ENCODE data around the gene PLEKHJ1.

The PLEKHJ1 gene

DNA sequence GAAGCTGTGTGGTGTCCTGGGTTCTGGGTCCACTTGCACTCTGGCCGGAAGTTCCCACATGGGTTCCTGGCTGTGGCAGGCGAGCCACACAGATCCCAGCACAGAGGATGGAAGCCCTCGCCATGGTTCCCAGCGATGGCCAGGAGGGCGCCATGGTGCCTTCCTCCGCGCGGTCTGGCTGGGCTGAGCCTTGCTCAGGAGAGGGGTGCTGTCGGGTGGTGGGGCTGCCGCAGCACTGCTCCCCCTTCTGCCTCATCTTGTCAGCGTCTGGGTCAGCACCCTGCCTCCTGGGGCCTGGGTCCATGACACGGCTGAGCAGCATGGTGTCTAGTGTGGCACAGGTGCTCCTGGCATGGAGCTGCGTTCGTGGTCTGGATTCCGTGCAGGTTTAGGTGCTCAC is 38.9 kb downstream of the PLEKHJ1 start:
- DNase-seq (ENCODE audit: low spot score), result no peak

DNA sequence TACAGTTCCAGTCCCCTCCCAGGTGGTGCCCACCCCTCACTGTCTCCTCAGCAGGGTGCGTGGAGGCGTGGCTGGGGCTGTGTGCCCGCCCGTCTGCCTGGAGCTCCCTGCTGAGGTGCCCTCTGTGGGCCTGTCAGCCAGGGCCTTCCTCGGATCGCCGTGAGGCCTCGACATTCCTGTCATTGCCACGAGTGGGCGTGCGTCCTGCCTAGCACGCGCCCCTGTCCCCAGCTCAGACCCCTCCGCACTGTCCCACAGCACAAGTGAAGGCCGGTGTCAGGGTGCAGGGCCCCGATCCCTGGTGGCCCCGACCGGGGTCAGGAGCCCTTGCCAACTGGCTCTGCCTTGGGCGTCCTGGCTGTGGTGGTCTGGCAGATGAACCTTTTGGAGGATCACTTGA is 40.2 kb downstream of the PLEKHJ1 start:
- no peak for DNase-seq (ENCODE audit: low spot score)

DNA sequence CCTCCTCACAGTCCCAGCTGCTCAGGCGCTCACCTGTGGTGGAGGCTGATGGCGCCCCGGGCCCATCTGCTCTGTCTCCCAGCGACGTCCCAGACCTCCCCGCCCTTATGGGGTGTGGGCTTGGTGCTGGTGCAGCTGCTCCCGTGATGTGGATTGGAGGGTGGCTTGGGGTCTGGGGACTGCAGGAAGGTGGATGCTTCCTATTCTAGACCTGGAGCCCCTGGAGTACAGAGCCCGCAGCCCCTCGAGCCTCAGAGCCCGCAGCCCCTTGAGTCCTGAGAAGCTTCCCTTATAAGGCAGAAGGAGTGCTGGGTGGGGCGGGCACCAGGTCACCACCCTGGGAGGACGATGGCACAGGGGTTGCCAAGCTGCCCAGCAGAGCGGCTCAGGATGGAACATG is 40.8 kb downstream of the PLEKHJ1 start:
- no peak for DNase-seq (ENCODE audit: low spot score)

DNA sequence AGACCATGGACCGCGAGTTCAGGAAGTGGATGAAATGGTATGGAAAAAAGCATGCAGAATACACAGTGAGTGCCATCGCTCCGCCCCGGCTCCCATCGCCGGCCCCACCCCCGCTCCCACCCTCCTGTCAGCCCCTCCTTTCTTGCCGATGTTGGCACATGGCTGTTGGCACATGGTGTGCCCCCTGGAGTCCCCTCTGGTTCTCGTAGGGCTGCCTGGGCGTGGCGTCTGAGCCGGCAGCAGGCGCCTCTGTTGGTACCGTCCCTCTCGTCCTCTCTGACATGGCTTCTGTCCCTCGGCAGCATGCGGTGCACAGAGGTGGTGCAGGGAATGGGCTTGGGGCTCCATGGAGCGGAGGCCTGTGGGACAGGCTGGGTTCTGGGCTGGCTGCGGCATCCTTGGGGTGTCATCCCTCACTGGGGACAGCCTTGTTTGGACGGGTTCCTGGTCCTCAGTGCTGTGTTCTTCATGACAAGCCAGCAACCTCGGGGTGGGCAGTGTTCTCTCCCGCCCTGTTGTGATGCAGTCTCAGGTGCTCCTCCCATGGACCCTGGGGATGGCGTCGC is 41.5 kb downstream of the PLEKHJ1 start:
- DNase-seq (ENCODE audit: low spot score), result no peak

DNA sequence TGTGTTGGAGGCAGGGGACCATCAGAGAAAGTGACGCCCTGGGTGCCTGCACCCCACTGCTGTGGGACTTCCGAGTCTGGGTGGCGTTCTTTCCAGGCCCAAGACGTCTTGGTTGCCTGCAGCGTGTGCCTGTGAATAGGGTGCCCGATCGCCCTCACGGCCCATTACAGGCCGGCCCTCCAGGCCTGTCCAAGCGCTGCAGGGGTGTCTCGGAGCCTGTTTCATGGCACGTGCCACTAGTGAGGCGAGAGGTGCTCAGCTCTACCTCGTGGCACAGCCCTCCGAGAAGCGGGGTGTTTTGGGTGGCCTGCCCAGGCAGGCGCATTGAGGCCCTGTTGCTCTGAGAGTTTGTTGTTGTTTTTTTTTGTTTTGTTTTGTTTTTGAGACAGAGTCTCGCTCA is 42.3 kb downstream of the PLEKHJ1 start:
- no peak for DNase-seq (ENCODE audit: low spot score)

DNA sequence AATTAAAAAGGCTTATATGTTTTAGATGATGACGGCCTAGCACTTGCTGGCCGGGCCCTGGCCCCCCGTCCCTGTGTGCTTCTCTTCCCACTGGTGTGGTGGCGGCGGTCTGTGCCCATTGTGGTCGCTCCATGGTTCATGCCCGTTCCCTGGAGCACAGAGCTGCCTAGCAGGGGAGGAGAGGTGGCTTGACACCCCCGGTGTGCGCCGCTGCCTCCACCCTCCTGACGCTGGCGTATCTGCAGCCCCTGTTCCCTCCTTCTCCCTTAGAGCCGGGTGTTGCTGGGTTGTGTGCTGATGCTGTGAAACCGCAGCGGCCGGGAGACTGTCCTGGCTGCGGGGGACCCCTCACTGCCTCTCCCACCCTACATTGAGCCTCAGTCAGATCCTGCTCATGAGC is 43.3 kb downstream of the PLEKHJ1 start:
- DNase-seq (ENCODE audit: low spot score), result no peak

DNA sequence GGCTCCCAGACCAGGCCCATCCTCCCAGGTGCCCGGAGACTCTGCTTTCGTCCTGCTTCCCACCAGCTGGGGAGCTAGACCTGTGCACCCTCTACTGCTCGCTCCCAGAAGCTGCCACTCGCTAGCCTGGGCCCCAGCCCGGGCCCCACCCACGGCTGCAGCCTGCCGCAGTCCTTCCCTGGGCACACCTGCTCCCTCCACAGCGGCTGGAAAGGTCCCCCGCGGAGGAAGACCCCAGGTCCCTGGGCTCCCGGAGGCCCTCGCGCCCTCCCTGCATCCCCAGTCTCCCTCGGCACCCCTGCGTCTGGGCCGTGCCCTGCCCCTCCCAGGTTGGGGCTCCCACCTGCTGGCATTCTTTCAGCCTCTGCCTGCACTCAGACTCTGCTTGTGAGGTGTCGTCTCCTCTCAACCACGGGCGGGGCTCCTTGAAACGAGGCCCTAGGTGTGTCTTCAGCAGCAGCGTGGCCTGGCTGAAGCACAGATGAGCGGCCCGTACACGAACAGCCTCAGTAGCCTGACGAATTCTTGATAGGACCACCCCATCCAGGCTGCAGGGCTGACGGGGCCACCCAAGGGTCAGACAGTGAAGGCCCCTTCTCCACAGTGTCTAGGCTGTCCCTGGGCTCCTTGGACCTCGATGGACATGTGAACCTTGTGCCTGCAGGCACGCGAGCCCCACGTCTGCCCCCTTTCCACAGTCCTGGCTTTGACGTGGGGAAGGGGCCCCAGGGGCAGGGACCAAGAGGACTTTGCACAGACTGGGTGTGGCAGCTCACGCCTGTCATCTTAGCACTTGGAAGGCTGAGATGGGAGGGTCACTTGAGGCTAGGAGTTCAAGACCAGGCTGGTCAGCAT is 44.4 kb downstream of the PLEKHJ1 start:
- no peak for DNase-seq (ENCODE audit: low spot score)

DNA sequence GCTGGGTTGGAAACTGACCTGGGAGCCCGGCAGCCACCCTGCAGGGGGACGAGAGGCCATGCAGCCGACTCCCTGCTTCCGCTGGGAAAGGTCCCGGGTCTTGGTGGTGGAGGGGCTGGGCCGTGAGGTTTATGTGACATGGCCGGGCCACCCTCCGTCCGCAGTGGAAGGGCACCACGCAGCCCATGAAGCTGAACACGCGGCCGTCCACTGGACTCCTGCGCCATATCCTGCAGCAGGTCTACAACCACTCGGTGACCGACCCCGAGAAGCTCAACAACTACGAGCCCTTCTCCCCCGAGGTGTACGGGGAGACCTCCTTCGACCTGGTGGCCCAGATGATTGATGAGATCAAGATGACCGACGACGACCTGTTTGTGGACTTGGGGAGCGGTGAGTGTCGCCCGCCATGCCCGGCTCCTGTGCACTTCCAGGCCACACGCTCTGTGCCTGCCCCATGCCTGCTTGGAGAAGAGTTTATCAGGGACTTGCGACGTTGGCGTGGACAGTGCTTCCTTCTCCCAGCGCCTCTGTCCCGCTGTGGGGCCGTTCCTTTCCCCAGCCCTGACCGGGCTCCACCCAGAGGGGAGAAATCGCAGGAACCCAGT is 45.2 kb downstream of the PLEKHJ1 start:
- no peak for DNase-seq (ENCODE audit: low spot score)

DNA sequence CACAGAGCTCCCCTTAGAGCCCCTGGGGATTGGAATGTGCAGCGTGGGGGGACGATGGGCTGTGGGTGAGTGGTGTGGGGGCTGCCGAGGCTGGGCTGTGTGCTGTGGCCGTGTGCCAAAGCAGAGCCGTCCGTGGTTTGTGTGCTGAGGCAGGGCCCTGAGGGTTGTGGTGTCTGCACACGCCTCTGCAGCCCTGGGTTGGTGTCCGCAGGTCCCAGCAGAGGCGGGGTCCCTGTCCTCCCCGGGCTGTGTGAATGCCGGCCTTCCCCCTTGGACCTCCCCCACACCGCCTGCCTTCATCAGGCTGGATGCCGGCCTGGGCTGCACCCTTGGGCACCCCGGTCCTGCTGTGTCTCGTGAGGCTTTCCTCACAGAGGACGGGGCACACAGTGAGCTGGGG is 46.2 kb downstream of the PLEKHJ1 start:
- no peak for DNase-seq (ENCODE audit: low spot score)

DNA sequence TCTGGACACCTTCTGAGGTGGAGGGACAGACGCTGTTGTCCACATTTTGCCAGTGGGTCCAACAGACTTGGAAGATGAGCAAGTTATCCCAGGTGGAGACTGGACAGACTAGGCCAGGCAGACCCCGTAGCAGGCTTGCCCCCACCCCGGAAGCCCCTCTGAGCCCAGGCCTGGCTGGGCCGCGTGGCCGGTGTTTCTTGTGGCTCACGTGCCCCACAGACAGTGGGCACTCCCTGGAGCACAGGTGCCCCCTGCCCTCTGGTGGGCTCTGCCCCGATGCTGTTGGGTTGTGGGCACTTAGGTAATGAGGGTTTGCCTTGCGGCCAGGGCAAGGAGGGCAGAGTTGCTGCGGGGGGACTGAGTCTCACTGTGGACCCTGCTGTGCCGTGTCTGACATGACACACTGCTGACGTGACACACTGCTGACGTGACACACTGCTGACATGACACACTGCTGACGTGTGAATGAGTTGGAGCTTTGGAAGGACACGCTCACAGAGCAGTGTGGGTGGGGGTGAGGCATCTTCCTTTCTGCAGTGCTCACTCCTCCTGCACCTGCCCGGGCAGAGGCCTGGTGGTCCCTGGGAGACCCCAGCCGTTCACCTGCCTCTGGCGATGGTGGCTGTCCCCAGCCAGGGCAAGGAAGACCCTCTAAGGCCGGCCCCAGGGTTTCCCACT is 47.3 kb downstream of the PLEKHJ1 start:
- no peak for DNase-seq (ENCODE audit: low spot score)

DNA sequence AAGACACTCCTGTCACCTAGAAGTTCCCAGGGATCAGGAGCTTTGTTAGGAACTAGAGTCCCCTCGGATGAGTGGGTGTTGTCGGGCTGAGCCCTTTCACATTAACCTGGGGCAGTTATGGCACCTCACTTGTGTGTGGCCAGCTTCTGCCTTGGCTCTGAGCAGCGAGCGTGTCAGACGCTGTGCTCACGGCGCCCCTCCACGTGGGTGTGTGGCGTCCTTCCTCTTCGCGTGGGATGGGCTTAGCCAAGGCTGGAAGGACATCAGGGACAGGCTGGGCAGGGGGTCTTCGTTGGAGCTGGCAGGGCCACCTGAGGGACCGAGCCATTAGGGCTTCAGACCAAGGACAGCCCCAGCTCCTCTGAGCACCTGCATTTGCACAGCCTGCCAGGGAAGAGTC is 49.0 kb downstream of the PLEKHJ1 start:
- no peak for DNase-seq (ENCODE audit: low spot score)

DNA sequence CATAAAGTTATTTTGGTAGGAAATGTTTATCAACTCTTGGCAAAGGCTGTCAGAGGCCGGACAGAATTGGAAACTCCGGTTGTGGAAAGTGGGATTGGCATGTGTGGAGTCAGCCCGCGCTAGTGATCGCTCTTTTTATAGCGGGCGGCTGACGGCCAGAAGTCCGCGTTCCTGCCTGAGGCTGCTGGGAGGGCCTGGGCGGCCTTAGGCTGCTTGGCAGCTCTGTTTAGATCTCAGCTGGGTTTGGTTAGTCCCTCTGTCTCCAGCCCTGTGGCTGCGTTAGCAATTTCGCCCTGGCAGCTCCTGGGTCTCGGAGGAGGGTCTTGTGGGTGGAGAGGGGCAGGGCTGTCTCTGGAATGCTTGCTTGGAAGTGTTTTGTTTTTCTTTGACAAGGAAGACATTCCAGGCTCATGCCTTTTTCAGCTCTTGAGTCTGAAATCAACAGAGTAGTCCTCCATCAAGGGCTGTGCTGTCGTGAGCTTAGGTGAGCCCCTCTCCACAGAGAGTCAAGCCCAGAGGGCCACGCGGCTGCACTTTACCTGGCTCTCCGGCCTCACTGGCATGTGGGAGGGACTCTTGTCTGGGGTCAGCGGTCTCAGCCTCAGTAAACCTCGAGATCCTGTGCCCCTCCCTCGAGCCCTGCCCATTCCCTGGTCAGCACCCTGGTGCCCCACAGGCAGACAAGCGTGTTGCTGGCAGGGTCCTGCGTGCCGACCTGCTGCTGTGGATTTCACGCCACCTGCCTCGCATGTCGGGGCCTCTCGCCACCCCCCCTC is 49.9 kb downstream of the PLEKHJ1 start:
- peak; percentile 6 for DNase-seq (ENCODE audit: low spot score)

DNA sequence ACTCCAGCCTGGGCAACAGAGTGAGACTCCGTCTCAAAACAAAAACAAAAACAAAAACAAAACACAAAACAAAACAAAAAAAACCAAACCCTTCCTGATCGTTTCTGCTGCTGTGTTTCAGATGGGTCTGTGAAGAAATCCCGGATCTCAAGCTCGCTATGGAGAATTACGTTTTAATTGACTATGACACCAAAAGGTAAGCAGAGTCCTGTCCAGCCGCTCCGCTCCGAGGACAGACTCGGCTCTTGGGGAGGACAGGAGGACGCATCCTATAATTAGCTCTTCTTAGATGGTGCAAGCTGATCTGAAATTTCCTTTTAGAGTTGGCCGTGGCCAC is 50.4 kb downstream of the PLEKHJ1 start:
- DNase-seq (ENCODE audit: low spot score), result no peak

DNA sequence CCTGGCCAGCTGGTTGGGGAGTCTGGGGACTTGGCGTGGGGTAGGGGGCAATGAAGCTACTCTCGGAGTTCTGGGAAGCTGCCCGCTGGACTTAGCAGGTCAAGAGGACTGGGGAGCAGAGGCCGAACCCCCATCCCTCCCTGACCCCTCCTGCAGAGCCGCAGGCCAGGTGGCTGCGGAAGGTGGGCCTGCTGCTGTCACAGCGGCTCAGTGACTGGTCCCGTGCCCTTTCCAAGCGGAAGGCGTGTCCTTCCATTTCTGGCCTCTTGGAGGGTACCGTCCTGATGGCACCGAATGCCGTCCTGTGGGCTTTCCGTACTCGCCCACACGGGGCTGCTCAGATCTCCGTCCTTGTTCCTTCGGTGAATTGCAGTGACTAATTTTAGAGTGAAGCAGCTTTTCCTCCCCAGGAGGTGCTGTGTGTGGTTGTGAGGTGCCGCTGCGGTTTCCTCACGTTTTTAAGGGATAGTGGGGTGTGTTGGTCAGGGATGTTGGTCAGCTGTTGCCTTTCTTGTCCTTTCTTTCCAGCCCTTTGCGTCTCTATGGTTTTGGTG is 51.6 kb downstream of the PLEKHJ1 start:
- DNase-seq (ENCODE audit: low spot score), result no peak
